Stimulated activated CD4-positive, alpha-beta T cell treated with anti-CD3 and anti-CD28 coated beads, TNF-alpha, amount 100 ng/mL, for 48 hours (primary cell): ENCODE measurements around the gene PRDM16.

Experiments
- DNase-seq, 3 donors: peaks; one replicate each; pipeline ENCODE4 v3.0.0-alpha.2; 2020; ENCODE audit warnings: low read depth in 3 of 3

PRDM16 gene

GRCh38 chr1:3430820-3431219 lies 361.8 kb downstream of the PRDM16 start:
- DNase-seq, result no peak

GRCh38 chr1:3431266-3431665 lies 362.3 kb downstream of the PRDM16 start:
- no peak for DNase-seq

- DNase-seq, result no peak
Observed at GRCh38 chr1:3431686-3432085, 362.7 kb downstream of the PRDM16 start.

GRCh38 chr1:3432306-3432705 lies 363.3 kb downstream of the PRDM16 start:
- no peak for DNase-seq

- no peak for DNase-seq
Observed at GRCh38 chr1:3433076-3433475, 364.1 kb downstream of the PRDM16 start.

GRCh38 chr1:3433596-3434320 lies 364.8 kb downstream of the PRDM16 start:
- DNase-seq, result no peak

- DNase-seq, result no peak
Observed at GRCh38 chr1:3434406-3435110, 365.6 kb downstream of the PRDM16 start.

GRCh38 chr1:3435666-3436065 lies 366.7 kb downstream of the PRDM16 start:
- DNase-seq, result no peak

- no peak for DNase-seq
Observed at GRCh38 chr1:3436451-3436850, 367.4 kb downstream of the PRDM16 start.

- no peak for DNase-seq
Observed at GRCh38 chr1:3436901-3437300, 367.9 kb downstream of the PRDM16 start.

GRCh38 chr1:3438661-3439180 lies 369.7 kb downstream of the PRDM16 start:
- DNase-seq, result no peak

- DNase-seq, result no peak
Observed at GRCh38 chr1:3439346-3440299, 370.6 kb downstream of the PRDM16 start.

GRCh38 chr1:3440300-3440681 lies 371.3 kb downstream of the PRDM16 start:
- DNase-seq, result no peak

GRCh38 chr1:3440711-3441409 lies 371.9 kb downstream of the PRDM16 start:
- DNase-seq, result no peak

GRCh38 chr1:3441410-3441847 lies 372.4 kb downstream of the PRDM16 start:
- DNase-seq, result no peak

GRCh38 chr1:3441880-3442279 lies 372.9 kb downstream of the PRDM16 start:
- no peak for DNase-seq

- no peak for DNase-seq
Observed at GRCh38 chr1:3442331-3442730, 373.3 kb downstream of the PRDM16 start.

- no peak for DNase-seq
Observed at GRCh38 chr1:3442901-3443300, 373.9 kb downstream of the PRDM16 start.

GRCh38 chr1:3443807-3444206 lies 374.8 kb downstream of the PRDM16 start:
- no peak for DNase-seq

- DNase-seq, result no peak
Observed at GRCh38 chr1:3444298-3444697, 375.3 kb downstream of the PRDM16 start.

GRCh38 chr1:3444736-3445135 lies 375.7 kb downstream of the PRDM16 start:
- no peak for DNase-seq
